HCT116 (cell line): ENCODE data around the gene ADAD2. TPM values are rescaled to one million over a fixed set of nuclear protein-coding genes. Genes with fewer than 3 reads are reported as not detected.
A peak's percentile ranks its signal among the peaks of the same experiment; 100 is the strongest.

Experiments
- ATAC-seq: fragments of 200-7000 bp; cut with Tn5 transposase; 2 replicates; pipeline ENCODE4 v1.9.1; 2020; ENCODE audit warnings: mild to moderate bottlenecking, moderate library complexity
- BruUV-seq: library from RNA; stranded (reverse); fragments of 400-500 nt; replicated peaks from 2 replicates; lab custom pipeline; 2021; lab: Mats Ljungman, UMichigan
- CTCF ChIA-PET: fragments of 300-600 bp; sonication (Branson Sonifier 250); formaldehyde crosslinking; loops from one replicate; lab custom pipeline; 2021; ENCODE audit warnings: antibody characterized with exemption; lab: Charles Lee
- POLR2A ChIA-PET: fragments of 300-600, 350-600 bp; sonication (Branson Sonifier 250); formaldehyde crosslinking; loops from one replicate; lab custom pipeline; 2021; ENCODE audit warnings: antibody characterized with exemption; lab: Charles Lee
- RAD21 ChIA-PET, 2 experiments: fragments of 300-600 bp; sonication (Branson Sonifier 250); formaldehyde crosslinking; loops; one replicate each; lab custom pipeline; 2023; ENCODE audit warnings: low total read pairs in 2 of 2; ENCODE audit not compliant: uncharacterized antibody in 2 of 2, unreplicated experiment in 2 of 2, low non-redundant PET in 1 of 2; lab: Charles Lee
- DNase-seq: peaks from one replicate; pipeline ENCODE4 v3.0.0-alpha.2; 2010; ENCODE audit warnings: low read depth, low spot score
- H2AFZ ChIP-seq: fragments of 200-600 bp; shearing (Covaris generic), sonication (generic); 2 replicates; pipeline ENCODE4 v1.6.1; 2017; ENCODE audit warnings: low read depth, mixed run types, mixed read lengths, antibody characterized with exemption, low read length; ENCODE audit not compliant: poor library complexity, severe bottlenecking
- H3K27ac ChIP-seq: 2 replicates; pipeline ENCODE4 v1.5.1; 2012; ENCODE audit warnings: low read depth, low read length
- H3K27me3 ChIP-seq: fragments of 200-600 bp; sonication (generic); 2 replicates; pipeline ENCODE4 v1.6.1; 2016; ENCODE audit warnings: mixed run types, low read length, mixed read lengths; ENCODE audit not compliant: insufficient read depth
- H3K36me3 ChIP-seq, 2 experiments: fragments of 200-500 bp in 1 of 2; fragments of 200-600 bp in 1 of 2; sonication (Bioruptor generic) in 1 of 2; sonication (generic) in 1 of 2; 2 replicates each; pipeline versions ENCODE4 v1.5.1 to v1.6.1; 2014 to 2016; ENCODE audit warnings: low read length in 2 of 2, inconsistent platforms in 1 of 2, mixed read lengths in 1 of 2, mixed run types in 1 of 2; ENCODE audit not compliant: insufficient read depth in 2 of 2, control insufficient read depth in 1 of 2
- H3K4me1 ChIP-seq, 2 experiments: fragments of 200-600 bp in 1 of 2; sonication (generic) in 1 of 2; 2 replicates each; pipeline versions ENCODE4 v1.5.1 to v1.6.1; 2012 to 2017; ENCODE audit warnings: low read length in 2 of 2, inconsistent platforms in 1 of 2, mild to moderate bottlenecking in 1 of 2, mixed read lengths in 1 of 2, mixed run types in 1 of 2, moderate library complexity in 1 of 2; ENCODE audit not compliant: insufficient read depth in 2 of 2, control insufficient read depth in 1 of 2
- H3K4me2 ChIP-seq: fragments of 200-600 bp; sonication (generic); 2 replicates; pipeline ENCODE4 v1.6.1; 2017; ENCODE audit warnings: mixed run types, low read length, mixed read lengths
- H3K4me3 ChIP-seq, 2 experiments: fragments of 200-600 bp in 1 of 2; sonication (generic) in 1 of 2; replicated peaks in 1 of 2; 2 replicates each; pipeline ENCODE4 v1.5.1; 2011 to 2016; ENCODE audit warnings: low read length in 2 of 2, control low read depth in 1 of 2, low read depth in 1 of 2, mild to moderate bottlenecking in 1 of 2, mixed read lengths in 1 of 2, mixed run types in 1 of 2
- H3K79me2 ChIP-seq: fragments of 200-600 bp; sonication (generic); 2 replicates; pipeline ENCODE4 v1.6.1; 2017; ENCODE audit warnings: mild to moderate bottlenecking, mixed run types, low read length, moderate library complexity, mixed read lengths; ENCODE audit not compliant: insufficient read depth
- H3K9ac ChIP-seq: fragments of 200-600 bp; sonication (generic); 2 replicates; pipeline ENCODE4 v1.6.1; 2016; ENCODE audit warnings: low read length, mixed read lengths
- H3K9me2 ChIP-seq: fragments of 200-600 bp; sonication (generic), shearing (Covaris generic); 2 replicates; pipeline ENCODE4 v1.6.1; 2017; ENCODE audit warnings: mixed run types, mild to moderate bottlenecking, moderate library complexity; ENCODE audit not compliant: insufficient read depth
- H3K9me3 ChIP-seq, 2 experiments: fragments of 200-500 bp in 1 of 2; fragments of 200-600 bp in 1 of 2; sonication (Bioruptor generic) in 1 of 2; sonication (generic) in 1 of 2; 2 replicates each; pipeline ENCODE4 v1.6.1; 2014 to 2017; ENCODE audit warnings: low read length in 2 of 2, mixed read lengths in 2 of 2, inconsistent platforms in 1 of 2, low read depth in 1 of 2, mild to moderate bottlenecking in 1 of 2, mixed run types in 1 of 2, moderate library complexity in 1 of 2; ENCODE audit not compliant: control insufficient read depth in 1 of 2, insufficient read depth in 1 of 2
- H4K20me1 ChIP-seq: fragments of 200-600 bp; sonication (generic), shearing (Covaris generic); 2 replicates; pipeline ENCODE4 v1.6.1; 2017; ENCODE audit warnings: mixed run types, mild to moderate bottlenecking, moderate library complexity; ENCODE audit not compliant: insufficient read depth
- ATF3 ChIP-seq: IDR thresholded peaks from 2 replicates; pipeline ENCODE4 v1.6.1; 2012
- CBX3 ChIP-seq: IDR thresholded peaks from 2 replicates; pipeline ENCODE4 v1.6.1; 2012; ENCODE audit warnings: low read depth
- CEBPB ChIP-seq: IDR thresholded peaks from 2 replicates; pipeline ENCODE4 v1.6.1; 2012; ENCODE audit warnings: low read depth
- CTCF ChIP-seq, 3 experiments: fragments of 200-600 bp in 1 of 3; sonication (generic) in 1 of 3; IDR thresholded peaks in 2 of 3; conservative IDR thresholded peaks in 1 of 3; 2 replicates each; pipeline ENCODE4 v1.5.1; 2012 to 2017; ENCODE audit warnings: low read depth in 2 of 3, low read length in 2 of 3, antibody characterized with exemption in 1 of 3, borderline replicate concordance in 1 of 3, control low read depth in 1 of 3, mild to moderate bottlenecking in 1 of 3, mixed read lengths in 1 of 3, mixed run types in 1 of 3, moderate library complexity in 1 of 3; ENCODE audit not compliant: insufficient read depth in 1 of 3
- EZH2phosphoT487 ChIP-seq: fragments of 200-600 bp; IDR thresholded peaks from 2 replicates; pipeline ENCODE4 v1.6.1; 2018; ENCODE audit warnings: antibody characterized with exemption, borderline replicate concordance
- FOSL1 ChIP-seq: IDR thresholded peaks from 2 replicates; pipeline ENCODE4 v1.6.1; 2012; ENCODE audit warnings: low read depth
- JUND ChIP-seq: IDR thresholded peaks from 2 replicates; pipeline ENCODE4 v1.6.1; 2012
- POLR2A ChIP-seq: IDR thresholded peaks from 2 replicates; pipeline ENCODE4 v1.7.0; 2011; ENCODE audit warnings: borderline replicate concordance; ENCODE audit not compliant: insufficient read depth, insufficient read length; ENCODE audit errors: extremely low read depth
- POLR2AphosphoS5 ChIP-seq: IDR thresholded peaks from 2 replicates; pipeline ENCODE4 v1.6.1; 2011; ENCODE audit warnings: mild to moderate bottlenecking, low read depth, low read length, moderate library complexity
- RAD21 ChIP-seq: IDR thresholded peaks from 2 replicates; pipeline ENCODE4 v1.6.1; 2012; ENCODE audit warnings: low read depth, mild to moderate bottlenecking
- SIN3A ChIP-seq: IDR thresholded peaks from 2 replicates; pipeline ENCODE4 v1.6.1; 2012; ENCODE audit warnings: low read depth
- ZBTB33 ChIP-seq: IDR thresholded peaks from 2 replicates; pipeline ENCODE4 v1.6.1; 2011; ENCODE audit warnings: mild to moderate bottlenecking, low read length, moderate library complexity; ENCODE audit not compliant: insufficient replicate concordance; ENCODE audit errors: extremely low read depth
- ZFX ChIP-seq: fragments of 450-650 bp; IDR thresholded peaks from 2 replicates; pipeline ENCODE4 v1.6.1; 2017
- ZNF274 ChIP-seq: fragments of 200-500 bp; sonication (Bioruptor generic); IDR thresholded peaks from 2 replicates; pipeline ENCODE4 v1.6.1; 2014; ENCODE audit warnings: mild to moderate bottlenecking, low read depth, low read length, inconsistent platforms
- intact Hi-C: fragments of 100-400 bp; cut with micrococcal nuclease; formaldehyde crosslinking; loops from 2 replicates; pipeline ENCODE4 v1.10.0; 2022
- total RNA-seq: library from RNA; stranded (reverse); gene quantifications from one replicate; pipeline ENCODE4 v1.2.1, GENCODE V29; 2021; ENCODE audit not compliant: unreplicated experiment

ADAD2 gene
- total RNA-seq, 1 experiment from 2014 or later: not detected

GRCh38 chr16:84227548-84227947 lies 36.6 kb downstream of the ADAD2 start:
- ChIA-PET RAD21 (interaction anchor here in 1 of 2 experiments (0.9 kb wide), 1 partner anchor 41 kb away, joined by 4 read pairs; the partner anchor contains the start of gene TAF1C), CTCF (interaction anchor here (1.0 to 2.0 kb wide), 4 partner anchors 41 to 143 kb away, joined by 4 to 9 read pairs (median 6); partner anchors contain the start of gene TAF1C), POLR2A (interaction anchor here (1.1 to 1.5 kb wide), 2 partner anchors 41 to 111 kb away, joined by 4 to 5 read pairs; partner anchors contain the start of genes MBTPS1 and TAF1C)
- intact Hi-C loops: no loop called here
- no peaks in the 10 kb centered on the region for H3K36me3 ChIP-seq
- no peaks in the 10 kb centered on the region for H3K9me3 ChIP-seq
- no peak for ATAC-seq
- no peaks in the 10 kb centered on the region for H4K20me1 ChIP-seq
- TF ChIP-seq CEBPB: no peak
- H3K79me2 ChIP-seq: no peaks in the 10 kb centered on the region
- no TSS peak for BruUV-seq
- no peak overlapping the region for H2AFZ ChIP-seq
- H3K9me2 ChIP-seq: no peaks in the 10 kb centered on the region
- peaks cover 8% of the 10 kb centered on the region; the same call in 1 of the 2 replicates for H3K27me3 ChIP-seq
- H3K9ac ChIP-seq: peak overlapping the region; percentile 51; the same call in 1 of the 2 replicates
- H3K4me1 ChIP-seq: peaks cover 24 to 55% of the 10 kb centered on the region in 2 experiments
- peak overlapping the region; percentile 5 for H3K27ac ChIP-seq
- H3K4me2 ChIP-seq: peak overlapping the region; percentile 78
- H3K4me3 ChIP-seq: peak overlapping the region in 1 of 2 experiments; percentile 48; a peak in 2 of 4 replicates
- no peak for DNase-seq

GRCh38 chr16:84228256-84228838 lies 37.4 kb downstream of the ADAD2 start:
- Histone ChIP-seq H3K4me3 (peak overlapping the region; percentile 27 to 48), H3K9me3 (no peaks in the 10 kb centered on the region), H3K9ac (peak overlapping the region; percentile 51), H2AFZ (peak overlapping the region; percentile 3), H3K4me2 (peak overlapping the region; percentile 78), H3K9me2 (no peaks in the 10 kb centered on the region), H3K79me2 (no peaks in the 10 kb centered on the region), H3K27me3 (peaks cover 8% of the 10 kb centered on the region; the same call in 1 of the 2 replicates), H3K27ac (peak overlapping the region; percentile 5), H4K20me1 (no peaks in the 10 kb centered on the region), H3K36me3 (no peaks in the 10 kb centered on the region), H3K4me1 (peaks cover 22 to 48% of the 10 kb centered on the region in 2 experiments)
- DNase-seq: peak; percentile 76
- intact Hi-C loops: no loop called here
- CTCF ChIA-PET: interaction anchor here (1.0 to 2.0 kb wide), 4 partner anchors 41 to 144 kb away, joined by 4 to 9 read pairs (median 6); partner anchors contain the start of gene TAF1C
- peak; percentile 87 for ATAC-seq
- RAD21 ChIA-PET: interaction anchor here in 1 of 2 experiments (0.8 to 0.9 kb wide), 2 partner anchors 41 to 80 kb away, joined by 3 to 4 read pairs; partner anchors contain the start of gene TAF1C
- BruUV-seq: no TSS peak
- POLR2A ChIA-PET: interaction anchor here (0.6 to 1.5 kb wide), 4 partner anchors 42 to 313 kb away, joined by 3 to 5 read pairs (median 4); partner anchors contain the start of genes MBTPS1 and TAF1C
- TF ChIP-seq POLR2AphosphoS5 (peak; percentile 62; the same call in 1 of the 2 replicates), CTCF (IDR thresholded peaks at IDR 0.05 in 2 of 3, conservative IDR thresholded peaks at IDR 0.05 in 1 of 3; ENCODE audit: borderline replicate concordance in 1 of 3, insufficient read depth in 1 of 3, low read depth in 2 of 3, low read length in 2 of 3) (no peak), ATF3 (no peak), ZNF274 (no peak), EZH2phosphoT487 (no peak), ZBTB33 (no peak), POLR2A (no peak), CBX3 (no peak), SIN3A (no peak), CEBPB (no peak), RAD21 (no peak), FOSL1 (peak; percentile 81), ZFX (0 out of 2 replicates have a peak, but pooled peaks have one; percentile 15), JUND (peak; percentile 86)
